Liver (tissue), 9 donors: ENCODE data around the gene ITPK1. TPM values are rescaled to one million over a fixed set of nuclear protein-coding genes. Genes with fewer than 3 reads are reported as not detected.

Experiments used
- DNase-seq: peaks from one replicate; pipeline ENCODE4 v3.0.0-alpha.2; 2017; ENCODE audit warnings: low spot score
- H3K27ac ChIP-seq, 2 donors: one replicate each; pipeline ENCODE4 v1.7.0; 2013; ENCODE audit warnings: inconsistent platforms in 2 of 2, low read length in 2 of 2, control low read depth in 1 of 2, low read depth in 1 of 2, mild to moderate bottlenecking in 1 of 2
- H3K27me3 ChIP-seq, 4 donors: one replicate each; pipeline versions ENCODE4 v1.6.1 to v1.7.0; 2013; ENCODE audit warnings: low read length in 3 of 4, inconsistent platforms in 1 of 4, mild to moderate bottlenecking in 1 of 4, moderate library complexity in 1 of 4; ENCODE audit not compliant: control insufficient read depth in 4 of 4, insufficient read depth in 4 of 4
- H3K36me3 ChIP-seq, 4 donors: one replicate each; pipeline versions ENCODE4 v1.6.1 to v1.7.0; 2013; ENCODE audit warnings: low read length in 3 of 4, mild to moderate bottlenecking in 3 of 4, low read depth in 1 of 4, moderate library complexity in 1 of 4; ENCODE audit not compliant: control insufficient read depth in 4 of 4, insufficient read depth in 3 of 4
- H3K4me1 ChIP-seq, 4 donors: one replicate each; pipeline versions ENCODE4 v1.6.1 to v1.7.0; 2013; ENCODE audit warnings: low read length in 3 of 4, mild to moderate bottlenecking in 3 of 4, moderate library complexity in 1 of 4; ENCODE audit not compliant: control insufficient read depth in 4 of 4, insufficient read depth in 4 of 4
- H3K4me3 ChIP-seq, 3 donors: one replicate each; pipeline versions ENCODE4 v1.6.1 to v1.7.0; 2013; ENCODE audit warnings: low read length in 3 of 3, control low read depth in 1 of 3, low read depth in 1 of 3, mild to moderate bottlenecking in 1 of 3
- H3K9ac ChIP-seq, 2 donors: one replicate each; pipeline ENCODE4 v1.7.0; 2013; ENCODE audit warnings: low read length in 2 of 2, mild to moderate bottlenecking in 2 of 2, moderate library complexity in 2 of 2, control low read depth in 1 of 2, low read depth in 1 of 2
- H3K9me3 ChIP-seq, 4 donors: one replicate each; pipeline versions ENCODE4 v1.6.1 to v1.7.0; 2013; ENCODE audit warnings: low read length in 3 of 4; ENCODE audit not compliant: control insufficient read depth in 4 of 4
- EGR1 ChIP-seq, 2 donors: IDR thresholded peaks; 2 replicates each; pipeline ENCODE4 v1.6.1; 2016 to 2018; ENCODE audit warnings: antibody characterized with exemption in 2 of 2, low read depth in 2 of 2
- FOXA1 ChIP-seq: IDR thresholded peaks from 2 replicates; pipeline ENCODE4 v1.6.1; 2016; ENCODE audit warnings: antibody characterized with exemption
- FOXA2 ChIP-seq: IDR thresholded peaks from 2 replicates; pipeline ENCODE4 v1.6.1; 2016; ENCODE audit warnings: antibody characterized with exemption
- GABPA ChIP-seq, 2 donors: IDR thresholded peaks in 1 of 2; conservative IDR thresholded peaks in 1 of 2; 2 replicates each; pipeline ENCODE4 v1.6.1; 2016; ENCODE audit warnings: antibody characterized with exemption in 2 of 2, mild to moderate bottlenecking in 1 of 2, moderate library complexity in 1 of 2
- HNF4A ChIP-seq, 2 donors: conservative IDR thresholded peaks; 2 replicates each; pipeline ENCODE4 v1.6.1; 2016; ENCODE audit warnings: antibody characterized with exemption in 2 of 2, mild to moderate bottlenecking in 2 of 2
- HNF4G ChIP-seq: IDR thresholded peaks from 2 replicates; pipeline ENCODE4 v1.6.1; 2016; ENCODE audit warnings: antibody characterized with exemption
- JUND ChIP-seq, 2 donors: IDR thresholded peaks; 2 replicates each; pipeline ENCODE4 v1.6.1; 2016; ENCODE audit warnings: antibody characterized with exemption in 2 of 2
- NR2F2 ChIP-seq: IDR thresholded peaks from 2 replicates; pipeline ENCODE4 v1.6.1; 2016; ENCODE audit warnings: antibody characterized with exemption
- RAD21 ChIP-seq, 2 donors: IDR thresholded peaks; 2 replicates each; pipeline ENCODE4 v1.6.1; 2016; ENCODE audit warnings: antibody characterized with exemption in 2 of 2, mild to moderate bottlenecking in 2 of 2
- REST ChIP-seq: IDR thresholded peaks from 2 replicates; pipeline ENCODE4 v1.6.1; 2016; ENCODE audit warnings: antibody characterized with exemption, mild to moderate bottlenecking
- RXRA ChIP-seq, 2 donors: IDR thresholded peaks; 2 replicates each; pipeline ENCODE4 v1.6.1; 2017 to 2018; ENCODE audit warnings: antibody characterized with exemption in 2 of 2, mild to moderate bottlenecking in 1 of 2
- SP1 ChIP-seq: IDR thresholded peaks from 2 replicates; pipeline ENCODE4 v1.6.1; 2018; ENCODE audit warnings: antibody characterized with exemption, mild to moderate bottlenecking
- TAF1 ChIP-seq: conservative IDR thresholded peaks from 2 replicates; pipeline ENCODE4 v1.6.1; 2016; ENCODE audit warnings: antibody characterized with exemption, mild to moderate bottlenecking
- YY1 ChIP-seq: IDR thresholded peaks from 2 replicates; pipeline ENCODE4 v1.6.1; 2016; ENCODE audit warnings: antibody characterized with exemption, mild to moderate bottlenecking
- ZBTB33 ChIP-seq: IDR thresholded peaks from 2 replicates; pipeline ENCODE4 v1.6.1; 2016; ENCODE audit warnings: antibody characterized with exemption
- WGBS: extraction: QIAGEN DNeasy Blood & Tissue Kit; methylation state at CpG from one replicate; pipeline ENCODE4 v1.1.7; 2013; 5-methylcytosine and 5-hydroxymethylcytosine counted together
- polyA plus RNA-seq, 2 donors: library from polyadenylated mRNA; stranded (reverse) in 1 of 2; unstranded in 1 of 2; fragments of 200-250 nt in 1 of 2; fragments of >200 nt in 1 of 2; fragmentation: Nextera tagmentation in 1 of 2; extraction: Ambion mirVana in 1 of 2; gene quantifications; one replicate each; pipeline versions ENCODE4 v1.2.1 to v1.2.3, GENCODE V29; 2013 to 2015
- total RNA-seq, 2 donors: library from RNA; depleted of rRNA; stranded (reverse); fragments of >200 nt; gene quantifications; one replicate each; pipeline ENCODE4 v1.2.3, GENCODE V29; 2014
- TF ChIP-seq, protein P1 (sequence below): IDR thresholded peaks from 2 replicates; pipeline ENCODE4 v1.6.1; 2016; ENCODE audit warnings: antibody characterized with exemption
- TF ChIP-seq, protein P2 (sequence below): IDR thresholded peaks from 2 replicates; pipeline ENCODE4 v1.6.1; 2016; ENCODE audit warnings: antibody characterized with exemption
- TF ChIP-seq, protein P3 (sequence below): fragments of 150-350 bp; IDR thresholded peaks from 2 replicates; pipeline ENCODE4 v1.5.1; 2017; ENCODE audit warnings: improper control_type of control experiment, low read depth, low read length; ENCODE audit not compliant: missing input control
- donor health status: healthy.
- donor health status: healthy.
- donor health status: healthy.
- donor health status: healthy.
- donor health status: healthy.

Gene ITPK1
- total and polyA plus RNA-seq, 4 donors, result 9.0 to 41.2 (median 20.4) TPM

GRCh38 chr14:93100570-93100969, 15.2 kb downstream of the ITPK1 start (continued):
- TF ChIP-seq, protein P1, sequence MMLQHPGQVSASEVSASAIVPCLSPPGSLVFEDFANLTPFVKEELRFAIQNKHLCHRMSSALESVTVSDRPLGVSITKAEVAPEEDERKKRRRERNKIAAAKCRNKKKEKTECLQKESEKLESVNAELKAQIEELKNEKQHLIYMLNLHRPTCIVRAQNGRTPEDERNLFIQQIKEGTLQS, result no peak
- TF ChIP-seq, protein P2, sequence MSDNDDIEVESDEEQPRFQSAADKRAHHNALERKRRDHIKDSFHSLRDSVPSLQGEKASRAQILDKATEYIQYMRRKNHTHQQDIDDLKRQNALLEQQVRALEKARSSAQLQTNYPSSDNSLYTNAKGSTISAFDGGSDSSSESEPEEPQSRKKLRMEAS, result no peak
- no peak for TF ChIP-seq EGR1 (IDR thresholded peaks at IDR 0.05; ENCODE audit: low read depth in 2 of 2)
- TF ChIP-seq, protein P3, sequence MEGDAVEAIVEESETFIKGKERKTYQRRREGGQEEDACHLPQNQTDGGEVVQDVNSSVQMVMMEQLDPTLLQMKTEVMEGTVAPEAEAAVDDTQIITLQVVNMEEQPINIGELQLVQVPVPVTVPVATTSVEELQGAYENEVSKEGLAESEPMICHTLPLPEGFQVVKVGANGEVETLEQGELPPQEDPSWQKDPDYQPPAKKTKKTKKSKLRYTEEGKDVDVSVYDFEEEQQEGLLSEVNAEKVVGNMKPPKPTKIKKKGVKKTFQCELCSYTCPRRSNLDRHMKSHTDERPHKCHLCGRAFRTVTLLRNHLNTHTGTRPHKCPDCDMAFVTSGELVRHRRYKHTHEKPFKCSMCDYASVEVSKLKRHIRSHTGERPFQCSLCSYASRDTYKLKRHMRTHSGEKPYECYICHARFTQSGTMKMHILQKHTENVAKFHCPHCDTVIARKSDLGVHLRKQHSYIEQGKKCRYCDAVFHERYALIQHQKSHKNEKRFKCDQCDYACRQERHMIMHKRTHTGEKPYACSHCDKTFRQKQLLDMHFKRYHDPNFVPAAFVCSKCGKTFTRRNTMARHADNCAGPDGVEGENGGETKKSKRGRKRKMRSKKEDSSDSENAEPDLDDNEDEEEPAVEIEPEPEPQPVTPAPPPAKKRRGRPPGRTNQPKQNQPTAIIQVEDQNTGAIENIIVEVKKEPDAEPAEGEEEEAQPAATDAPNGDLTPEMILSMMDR, result no peak

DNA sequence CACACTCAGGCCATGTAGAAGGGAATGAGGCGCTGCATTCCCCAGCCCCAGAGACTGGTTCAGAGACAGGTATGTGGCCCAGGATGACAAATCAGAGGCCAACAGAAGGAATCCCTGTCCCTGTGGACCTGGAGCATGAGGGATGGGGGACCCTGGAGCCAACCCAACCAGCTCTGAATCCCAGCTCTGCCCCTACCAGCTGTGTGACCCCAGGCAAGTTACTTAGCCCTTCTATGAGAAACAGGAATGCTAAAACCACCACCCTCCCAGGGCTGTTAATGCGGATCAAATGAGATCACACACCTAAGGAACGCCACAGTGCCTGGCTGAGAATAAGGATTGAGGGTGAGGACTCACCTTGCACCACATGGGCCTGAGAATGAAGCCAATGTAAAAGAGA, 15.6 kb downstream of the ITPK1 start:
- Histone ChIP-seq H3K9me3 (no peaks in the 10 kb centered on the region), H3K36me3 (no peaks in the 10 kb centered on the region), H3K4me1 (peaks cover 14 to 29% (median 26%) of the 10 kb centered on the region in 4 donors), H3K27ac (no peak overlapping the region), H3K4me3 (no peak overlapping the region), H3K9ac (no peak overlapping the region), H3K27me3 (no peaks in the 10 kb centered on the region)
- DNase-seq, result no peak
- TF ChIP-seq EGR1 (IDR thresholded peaks at IDR 0.05; ENCODE audit: low read depth in 2 of 2), result no peak
- TF ChIP-seq, protein P3, result no peak
- no peak for TF ChIP-seq JUND (IDR thresholded peaks at IDR 0.05)
- TF ChIP-seq, protein P2, result no peak
- no peak for TF ChIP-seq ZBTB33
- TF ChIP-seq TAF1, result no peak
- TF ChIP-seq NR2F2, result no peak
- no peak for TF ChIP-seq HNF4G
- no peak for TF ChIP-seq GABPA (IDR thresholded peaks at IDR 0.05 in 1 of 2, conservative IDR thresholded peaks at IDR 0.05 in 1 of 2)
- TF ChIP-seq HNF4A (conservative IDR thresholded peaks at IDR 0.05), result no peak
- no peak for TF ChIP-seq REST
- TF ChIP-seq YY1, result no peak
- TF ChIP-seq SP1, result no peak
- no peak for TF ChIP-seq RAD21 (IDR thresholded peaks at IDR 0.05)
- TF ChIP-seq FOXA2, result no peak
- TF ChIP-seq, protein P1, result no peak
- no peak for TF ChIP-seq FOXA1
- TF ChIP-seq RXRA (IDR thresholded peaks at IDR 0.05), result no peak
- WGBS, result 96% methylated on average over 3 of the region's 3 CpGs
